Thyroid gland (tissue), 4 donors: ENCODE data around the gene CTIF. TPM values are rescaled to one million over a fixed set of nuclear protein-coding genes. Genes with fewer than 3 reads are reported as not detected.
A peak's percentile ranks its signal among the peaks of the same experiment; 100 is the strongest.

ENCODE experiments used
- DNase-seq, 2 donors: peaks; one replicate each; pipeline ENCODE4 v3.0.0-alpha.2; 2019
- H3K27ac ChIP-seq, 3 donors: fragments of 200-600 bp; sonication (generic); 1 replicate in 2 of 3; 2 replicates in 1 of 3; pipeline ENCODE4 v1.5.1; 2016 to 2019; ENCODE audit warnings: mild to moderate bottlenecking in 1 of 3, moderate library complexity in 1 of 3
- H3K27me3 ChIP-seq: fragments of 200-600 bp; sonication (generic); one replicate; pipeline ENCODE4 v1.5.1; 2019
- H3K36me3 ChIP-seq, 2 donors: fragments of 200-600 bp; sonication (generic); one replicate each; pipeline ENCODE4 v1.5.1; 2016 to 2019
- H3K4me1 ChIP-seq, 2 donors: fragments of 200-600 bp; sonication (generic); one replicate each; pipeline ENCODE4 v1.5.1; 2017 to 2019
- H3K4me3 ChIP-seq, 3 donors: fragments of 200-600 bp; sonication (generic); replicated peaks in 1 of 3; 1 replicate in 2 of 3; 2 replicates in 1 of 3; pipeline ENCODE4 v1.5.1; 2016; ENCODE audit warnings: mild to moderate bottlenecking in 1 of 3
- H3K9me3 ChIP-seq: fragments of 200-600 bp; sonication (generic); one replicate; pipeline ENCODE4 v1.5.1; 2017
- CTCF ChIP-seq, 6 experiments: fragments of 200-600 bp in 3 of 6; fragments of 450-650 bp in 3 of 6; sonication (generic) in 3 of 6; IDR thresholded peaks; one replicate each; pipeline ENCODE4 v1.5.1; 2016 to 2019; ENCODE audit warnings: antibody characterized with exemption in 6 of 6, mild to moderate bottlenecking in 2 of 6, inconsistent platforms in 1 of 6, moderate library complexity in 1 of 6
- POLR2A ChIP-seq, 2 donors: fragments of 450-650 bp; IDR thresholded peaks; one replicate each; pipeline ENCODE4 v1.6.1; 2017; ENCODE audit warnings: antibody characterized with exemption in 2 of 2, mild to moderate bottlenecking in 2 of 2, moderate library complexity in 1 of 2
- WGBS, 2 donors: methylation state at CpG; one replicate each; pipeline ENCODE4 v1.1.5; 2017; 5-methylcytosine and 5-hydroxymethylcytosine counted together
- intact Hi-C: fragments of 100-400 bp; cut with DNase I; formaldehyde crosslinking; loops from one replicate; pipeline ENCODE4 v1.15.1; 2023
- total RNA-seq, 4 donors: library from RNA; depleted of rRNA; stranded (reverse); fragments of >200 nt; gene quantifications; one replicate each; pipeline ENCODE4 v1.2.3, GENCODE V29; 2016

CTIF gene
- total RNA-seq, 4 donors from 2014 or later = 18.7 to 29.8 (median 23.6) TPM

DNA sequence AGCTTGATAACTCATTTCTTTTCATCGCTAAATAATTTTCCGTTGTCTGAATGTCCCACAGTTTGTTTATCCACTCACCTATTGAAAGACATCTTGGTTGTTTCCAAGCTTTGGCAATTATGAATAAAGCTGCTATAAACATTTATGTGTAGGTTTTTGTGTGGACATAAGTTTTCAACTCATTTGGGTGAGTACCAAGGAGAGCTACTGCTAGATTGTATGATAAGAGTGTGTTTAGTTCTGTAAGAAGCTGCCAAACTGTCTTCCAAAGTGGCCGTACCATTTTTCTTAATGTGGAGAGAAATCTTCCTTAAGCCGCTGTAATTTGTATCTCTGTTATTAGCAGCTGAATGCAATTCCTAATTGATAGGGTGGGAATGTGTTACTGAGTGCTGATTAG is 11.4 kb upstream of the CTIF start:
- WGBS, 2 donors = 85 to 89% methylated on average over 4 of the region's 4 CpGs
- H3K27ac ChIP-seq = no peak overlapping the region
- no peak overlapping the region for H3K4me3 ChIP-seq
- no peak for DNase-seq
- intact Hi-C loops = no loop called here
- H3K27me3 ChIP-seq = no peaks in the 10 kb centered on the region
- TF ChIP-seq CTCF (IDR thresholded peaks at IDR 0.05) (no peak), POLR2A (IDR thresholded peaks at IDR 0.05) (no peak)
- no peaks in the 10 kb centered on the region for H3K9me3 ChIP-seq
- H3K4me1 ChIP-seq = peaks cover 0 to 8% of the 10 kb centered on the region in 2 donors
- no peaks in the 10 kb centered on the region for H3K36me3 ChIP-seq

DNA sequence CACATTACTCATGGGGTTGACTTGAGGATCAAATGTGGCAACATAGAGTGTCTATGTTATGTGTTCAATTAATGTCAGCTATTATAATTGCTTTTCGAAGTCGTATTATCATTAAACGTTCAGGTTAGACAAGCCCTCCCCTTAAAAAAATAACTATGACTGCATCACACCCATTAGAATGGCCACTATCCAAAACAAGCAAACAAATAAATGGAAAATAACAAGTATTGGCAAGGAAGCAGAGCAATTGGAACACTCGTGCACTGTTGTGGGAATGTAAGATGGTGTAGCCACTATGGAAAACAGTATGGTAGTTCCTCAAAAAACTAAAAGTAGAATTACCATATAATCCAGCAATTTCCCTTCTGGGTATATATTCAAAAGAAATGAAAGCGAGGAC is 10.0 kb upstream of the CTIF start:
- TF ChIP-seq POLR2A (IDR thresholded peaks at IDR 0.05) (no peak), CTCF (IDR thresholded peaks at IDR 0.05) (no peak)
- H3K36me3 ChIP-seq = no peaks in the 10 kb centered on the region
- H3K4me3 ChIP-seq = no peak overlapping the region
- intact Hi-C loops = no loop called here
- no peak overlapping the region for H3K27ac ChIP-seq
- H3K9me3 ChIP-seq = no peaks in the 10 kb centered on the region
- 78 to 83% methylated on average over 5 of the region's 5 CpGs for WGBS, 2 donors
- DNase-seq = no peak
- H3K4me1 ChIP-seq = peaks cover 0 to 8% of the 10 kb centered on the region in 2 donors
- H3K27me3 ChIP-seq = no peaks in the 10 kb centered on the region

- WGBS, 2 donors = 37 to 45% methylated on average over 2 of the region's 2 CpGs
- peak overlapping the region in 2 of 3 donors; percentile 48 to 49 for H3K27ac ChIP-seq
- H3K4me1 ChIP-seq = peaks cover 0 to 8% of the 10 kb centered on the region in 2 donors
- no peak overlapping the region for H3K4me3 ChIP-seq
- peak; percentile 46 to 65 for DNase-seq
- H3K9me3 ChIP-seq = no peaks in the 10 kb centered on the region
- H3K36me3 ChIP-seq = no peaks in the 10 kb centered on the region
- intact Hi-C loops = no loop called here
- no peaks in the 10 kb centered on the region for H3K27me3 ChIP-seq
- no peak for TF ChIP-seq CTCF (IDR thresholded peaks at IDR 0.05)
- no peak for TF ChIP-seq POLR2A (IDR thresholded peaks at IDR 0.05)
Measured at GRCh38 chr18:48529796-48530195, 9.0 kb upstream of the CTIF start.

DNA sequence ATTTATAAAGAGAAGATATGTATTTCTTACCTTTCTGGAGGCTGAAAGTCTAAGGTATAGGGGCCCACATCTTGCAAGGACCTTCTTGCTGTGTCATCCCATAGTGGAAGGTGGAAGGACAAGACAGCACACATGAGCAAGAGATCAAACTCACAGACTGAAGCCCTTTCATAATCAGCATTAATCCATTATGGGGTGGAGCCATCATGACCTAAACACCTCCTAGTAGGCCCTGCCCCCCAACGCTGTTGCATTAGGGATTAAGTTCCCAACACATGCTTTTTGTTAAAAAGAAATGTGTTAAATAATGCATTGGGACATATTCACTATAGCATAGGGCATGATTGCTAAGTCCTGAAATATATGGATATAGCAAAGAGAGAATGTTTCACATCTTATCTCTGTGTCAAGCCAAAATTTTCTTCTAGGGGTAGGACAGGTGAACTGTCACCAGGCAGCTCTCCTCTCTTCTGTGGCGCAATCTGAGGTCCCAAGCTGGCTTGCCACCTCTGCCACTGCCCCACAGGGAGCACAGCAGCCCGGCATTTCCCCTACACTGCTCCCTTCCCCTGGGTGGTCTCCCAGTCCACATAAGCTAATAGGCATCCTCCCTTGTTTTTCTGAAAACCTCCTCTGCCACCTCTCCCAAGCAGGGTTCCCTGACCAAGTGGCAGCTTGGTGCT is 8.3 kb upstream of the CTIF start:
- Histone ChIP-seq H3K9me3 (no peaks in the 10 kb centered on the region), H3K4me1 (peaks cover 0 to 8% of the 10 kb centered on the region in 2 donors)
- 72 to 86% methylated on average over 3 of the region's 3 CpGs for WGBS, 2 donors

More for the DNA sequence above, 8.3 kb upstream of the CTIF start:
- no peak for DNase-seq
- TF ChIP-seq POLR2A (IDR thresholded peaks at IDR 0.05) (no peak), CTCF (IDR thresholded peaks at IDR 0.05) (no peak)
- Histone ChIP-seq H3K36me3 (no peaks in the 10 kb centered on the region), H3K27me3 (no peaks in the 10 kb centered on the region), H3K27ac (peak overlapping the region; percentile 0 to 49 (median 48)), H3K4me3 (no peak overlapping the region)
- intact Hi-C loops = no loop called here
